ENCODE measurements around the gene SLC9A9. TPM values are rescaled to one million over a fixed set of nuclear protein-coding genes. Genes with fewer than 3 reads are reported as not detected.

The SLC9A9 gene
- total and polyA plus RNA-seq, 8 donors: 0.58 to 29.7 (median 14.0) TPM

GRCh38 chr3:143839980-143840379 is 8.3 kb downstream of the SLC9A9 start:
- 66 to 76% (median 71%) methylated on average over 2 of the region's 2 CpGs for WGBS, 5 donors

GRCh38 chr3:143837076-143837475 is 11.2 kb downstream of the SLC9A9 start:
- no peaks in the 10 kb centered on the region for H3K9me3 ChIP-seq
- H3K27ac ChIP-seq: no peak overlapping the region
- no peaks in the 10 kb centered on the region for H3K36me3 ChIP-seq
- WGBS, 5 donors: 91 to 100% (median 97%) methylated on average over 1 of the region's 1 CpG
- DNase-seq: no peak
- intact Hi-C loops (cut with DNase I; ENCODE audit: low total_unique reads): no loop called here
- TF ChIP-seq POLR2A (IDR thresholded peaks at IDR 0.05): no peak
- no peak for TF ChIP-seq POLR2AphosphoS5 (IDR thresholded peaks at IDR 0.05)
- TF ChIP-seq CTCF (IDR thresholded peaks at IDR 0.05): no peak
- TF ChIP-seq EP300 (IDR thresholded peaks at IDR 0.05): no peak
- H3K4me3 ChIP-seq: no peak overlapping the region
- peaks cover 0 to 16% (median 9%) of the 10 kb centered on the region in 4 donors for H3K4me1 ChIP-seq
- no peaks in the 10 kb centered on the region for H3K27me3 ChIP-seq

More at GRCh38 chr3:143839980-143840379, 8.3 kb downstream of the SLC9A9 start:
- DNase-seq: no peak
- H3K36me3 ChIP-seq: no peaks in the 10 kb centered on the region
- H3K27ac ChIP-seq: no peak overlapping the region
- H3K27me3 ChIP-seq: no peaks in the 10 kb centered on the region
- intact Hi-C loops (cut with DNase I; ENCODE audit: low total_unique reads): no loop called here
- TF ChIP-seq EP300 (IDR thresholded peaks at IDR 0.05) (no peak), POLR2A (IDR thresholded peaks at IDR 0.05) (no peak), POLR2AphosphoS5 (IDR thresholded peaks at IDR 0.05) (no peak), CTCF (IDR thresholded peaks at IDR 0.05) (no peak)
- peaks cover 0 to 13% (median 5%) of the 10 kb centered on the region in 4 donors for H3K4me1 ChIP-seq
- H3K4me3 ChIP-seq: no peak overlapping the region
- H3K9me3 ChIP-seq: no peaks in the 10 kb centered on the region

- no peaks in the 10 kb centered on the region for H3K9me3 ChIP-seq
- WGBS, 5 donors: 60 to 84% (median 76%) methylated on average over 2 of the region's 2 CpGs
These were observed 13.0 kb downstream of the SLC9A9 start for GRCh38 chr3:143835312-143835711.

DNA sequence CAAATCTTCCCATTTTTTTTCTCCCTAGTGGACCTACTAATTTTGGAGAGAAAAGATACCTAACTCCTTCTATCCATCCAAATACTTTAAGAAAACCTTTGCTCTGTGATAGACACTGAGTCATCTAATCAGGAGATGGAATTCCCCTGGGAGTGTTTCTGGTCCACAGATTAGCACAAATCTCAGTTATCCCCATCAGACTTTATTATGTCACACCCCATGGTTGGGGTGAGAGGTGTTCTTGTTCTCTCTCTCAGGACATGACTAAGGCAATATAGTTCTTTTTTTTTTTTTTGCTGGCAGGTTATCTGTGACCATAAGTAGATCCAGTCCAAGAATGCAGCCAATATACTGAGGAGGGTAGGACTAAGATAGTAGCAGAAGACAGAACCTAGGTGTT is 15.8 kb downstream of the SLC9A9 start:
- intact Hi-C loops (cut with DNase I; ENCODE audit: low total_unique reads): no loop called here
- Histone ChIP-seq H3K27ac (peak overlapping the region in 1 of 5 donors; percentile 63), H3K9me3 (no peaks in the 10 kb centered on the region), H3K36me3 (no peaks in the 10 kb centered on the region), H3K4me3 (no peak overlapping the region), H3K27me3 (no peaks in the 10 kb centered on the region), H3K4me1 (peaks cover 0 to 33% (median 17%) of the 10 kb centered on the region in 4 donors)
- no peak for DNase-seq
- no peak for TF ChIP-seq CTCF (IDR thresholded peaks at IDR 0.05)
- TF ChIP-seq EP300 (IDR thresholded peaks at IDR 0.05): no peak
- TF ChIP-seq POLR2AphosphoS5 (IDR thresholded peaks at IDR 0.05): no peak
- TF ChIP-seq POLR2A (IDR thresholded peaks at IDR 0.05): no peak

More at GRCh38 chr3:143835312-143835711, 13.0 kb downstream of the SLC9A9 start:
- TF ChIP-seq CTCF (IDR thresholded peaks at IDR 0.05) (no peak), POLR2AphosphoS5 (IDR thresholded peaks at IDR 0.05) (no peak), POLR2A (IDR thresholded peaks at IDR 0.05) (no peak), EP300 (IDR thresholded peaks at IDR 0.05) (no peak)
- no peak overlapping the region for H3K4me3 ChIP-seq
- H3K36me3 ChIP-seq: no peaks in the 10 kb centered on the region
- intact Hi-C loops (cut with DNase I; ENCODE audit: low total_unique reads): no loop called here
- no peak overlapping the region for H3K27ac ChIP-seq
- H3K27me3 ChIP-seq: no peaks in the 10 kb centered on the region
- DNase-seq: no peak
- peaks cover 0 to 27% (median 17%) of the 10 kb centered on the region in 4 donors for H3K4me1 ChIP-seq
